KOPT-K1 (cell line): ENCODE data around the gene TGM2.

Experiments
- H3K27ac ChIP-seq: fragments of 200-600 bp; sonication (generic); 2 replicates; pipeline ENCODE4 v1.5.1; 2016; ENCODE audit warnings: antibody characterized with exemption, mild to moderate bottlenecking, low read depth, low read length; ENCODE audit not compliant: poor library complexity, severe bottlenecking
- H3K36me3 ChIP-seq: fragments of 200-600 bp; sonication (generic); 2 replicates; pipeline ENCODE4 v1.5.1; 2017; ENCODE audit warnings: antibody characterized with exemption, mild to moderate bottlenecking, low read length, moderate library complexity; ENCODE audit not compliant: insufficient read depth
- H3K9me3 ChIP-seq: fragments of 200-600 bp; sonication (generic); 2 replicates; pipeline ENCODE4 v1.5.1; 2017; ENCODE audit warnings: antibody characterized with exemption, low read length, mild to moderate bottlenecking; ENCODE audit not compliant: insufficient read depth, poor library complexity, severe bottlenecking

The TGM2 gene

DNA sequence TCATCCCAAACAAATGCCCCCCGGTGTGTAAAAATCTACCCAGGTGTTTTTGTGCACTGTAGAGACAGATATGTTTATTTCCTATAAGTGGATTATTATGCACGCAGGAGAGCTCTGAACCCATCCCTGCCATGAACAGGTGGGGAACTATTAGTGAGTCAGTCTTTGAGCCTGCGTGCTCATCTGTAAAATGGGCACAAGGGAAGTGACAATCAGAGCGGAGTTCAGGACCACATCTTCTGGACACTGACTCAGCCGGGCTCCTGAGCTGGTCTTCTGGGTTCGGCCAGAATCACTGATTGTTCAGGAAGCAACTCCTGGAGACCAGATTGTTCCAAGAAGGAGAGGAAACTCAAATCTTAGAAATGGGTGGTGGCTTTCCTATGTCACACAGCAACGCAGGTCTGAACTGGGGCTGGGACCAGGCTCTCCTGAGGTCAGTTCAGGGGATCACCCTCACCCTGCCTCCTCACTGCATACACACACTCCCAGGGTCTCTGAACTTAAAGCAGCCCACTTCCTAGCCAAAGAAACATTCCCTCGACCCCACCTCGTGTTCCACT lies 27.3 kb upstream of the TGM2 start:
- Histone ChIP-seq H3K36me3 (no peaks in the 10 kb centered on the region), H3K27ac (no peak overlapping the region), H3K9me3 (no peaks in the 10 kb centered on the region)

- H3K27ac ChIP-seq: no peak overlapping the region
- H3K9me3 ChIP-seq: no peaks in the 10 kb centered on the region
- H3K36me3 ChIP-seq: no peaks in the 10 kb centered on the region
Observed at GRCh38 chr20:38191654-38192053, 26.6 kb upstream of the TGM2 start.

- Histone ChIP-seq H3K27ac (no peak overlapping the region), H3K9me3 (no peaks in the 10 kb centered on the region), H3K36me3 (no peaks in the 10 kb centered on the region)
Observed at GRCh38 chr20:38190936-38191371, 25.9 kb upstream of the TGM2 start.

DNA sequence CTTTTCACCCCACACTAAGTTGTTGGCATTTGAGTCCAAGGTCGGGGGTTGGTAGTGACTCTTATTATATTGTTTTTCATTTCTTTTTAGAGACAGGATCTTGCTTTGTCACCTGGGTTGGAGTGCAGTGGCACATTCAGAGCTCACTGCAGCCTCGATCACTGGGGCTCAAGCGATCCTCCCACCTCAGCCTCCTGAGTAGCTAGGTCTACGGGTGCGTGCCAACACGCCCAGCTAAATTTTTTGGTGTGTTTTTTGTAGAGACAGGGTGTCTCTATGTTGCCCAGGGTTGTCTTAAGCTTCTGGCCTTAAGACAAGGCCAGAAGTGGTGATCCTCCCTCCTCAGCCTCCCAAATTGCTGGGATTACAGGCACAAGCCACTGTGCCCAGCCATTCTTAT lies 25.1 kb upstream of the TGM2 start:
- no peak overlapping the region for H3K27ac ChIP-seq

DNA sequence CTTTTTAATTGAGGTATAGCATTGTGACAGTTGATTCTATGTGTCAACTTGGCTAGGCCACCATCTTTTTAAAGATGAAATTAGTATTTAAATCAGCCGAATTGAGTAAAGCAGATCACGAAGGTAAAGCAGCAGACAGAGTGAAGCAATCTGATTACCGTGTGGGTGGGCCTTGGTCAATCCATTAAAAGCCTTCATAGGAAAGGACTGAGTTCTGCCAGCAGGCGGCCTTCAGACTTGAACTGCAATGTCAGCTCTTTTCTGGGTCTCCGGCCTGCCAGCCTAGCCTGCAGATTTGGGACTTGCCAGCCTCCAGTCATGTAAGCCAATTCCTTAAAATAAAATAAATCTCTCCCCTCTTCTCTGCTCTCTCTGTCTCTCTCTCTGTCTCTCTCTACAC lies 22.4 kb upstream of the TGM2 start:
- H3K9me3 ChIP-seq: peaks cover 5% of the 10 kb centered on the region
- no peaks in the 10 kb centered on the region for H3K36me3 ChIP-seq
- no peak overlapping the region for H3K27ac ChIP-seq

More for the DNA sequence above, 25.1 kb upstream of the TGM2 start:
- Histone ChIP-seq H3K9me3 (no peaks in the 10 kb centered on the region), H3K36me3 (no peaks in the 10 kb centered on the region)

- Histone ChIP-seq H3K36me3 (no peaks in the 10 kb centered on the region), H3K9me3 (peaks cover 5% of the 10 kb centered on the region), H3K27ac (no peak overlapping the region)
Observed at GRCh38 chr20:38186788-38187221, 21.7 kb upstream of the TGM2 start.

GRCh38 chr20:38184101-38184500 lies 19.0 kb upstream of the TGM2 start:
- peaks cover 5% of the 10 kb centered on the region for H3K9me3 ChIP-seq
- no peak overlapping the region for H3K27ac ChIP-seq
- H3K36me3 ChIP-seq: no peaks in the 10 kb centered on the region

DNA sequence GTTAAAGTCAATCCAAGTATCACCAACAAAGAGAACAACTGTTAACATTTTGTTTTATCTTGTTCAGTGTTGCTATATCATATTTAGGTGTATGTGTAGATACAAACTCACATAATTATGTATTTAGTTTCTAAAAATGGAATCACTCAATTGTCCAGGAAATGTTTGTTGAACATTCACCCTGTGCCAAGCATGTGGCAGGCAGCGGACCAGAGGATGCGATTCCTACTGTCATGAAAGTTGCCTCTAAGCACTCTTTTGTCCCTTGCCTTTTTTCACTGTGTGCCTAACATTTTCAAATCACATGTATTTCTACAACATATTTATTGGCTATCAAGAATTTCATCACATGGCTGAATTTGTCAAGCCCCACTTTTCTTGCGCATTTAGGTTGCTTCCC lies 16.9 kb upstream of the TGM2 start:
- H3K36me3 ChIP-seq: no peaks in the 10 kb centered on the region
- peaks cover 5% of the 10 kb centered on the region for H3K9me3 ChIP-seq
- no peak overlapping the region for H3K27ac ChIP-seq

DNA sequence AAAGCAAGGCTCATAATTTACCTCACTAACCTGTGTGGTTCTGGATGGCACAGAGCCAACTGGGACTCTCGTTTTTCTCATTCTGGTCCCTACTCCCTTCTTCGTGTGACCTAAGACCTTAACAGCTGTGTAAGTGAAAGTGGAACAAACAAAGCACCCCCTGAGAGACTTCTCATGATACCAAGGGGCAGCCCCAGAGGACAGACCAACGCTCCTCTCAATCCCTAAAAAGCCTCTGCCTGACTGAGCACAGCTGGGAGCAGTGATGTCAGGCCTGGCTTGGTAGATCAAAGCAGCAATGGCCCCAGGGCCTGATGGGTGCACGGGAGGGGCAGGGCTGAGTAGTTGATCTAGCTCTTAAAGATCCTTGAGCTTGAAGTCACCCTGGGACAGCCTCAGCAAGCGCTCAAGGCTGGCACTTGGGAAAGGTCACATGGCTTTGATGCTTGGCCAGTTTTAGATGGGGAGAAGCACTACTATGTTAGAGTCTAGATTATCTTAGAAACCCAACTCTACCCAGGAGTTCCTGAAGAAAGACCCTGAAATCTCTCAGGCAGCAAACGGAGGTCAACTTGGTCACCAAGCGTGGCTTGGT lies 16.2 kb upstream of the TGM2 start:
- Histone ChIP-seq H3K36me3 (no peaks in the 10 kb centered on the region), H3K27ac (no peak overlapping the region), H3K9me3 (peaks cover 5% of the 10 kb centered on the region)

DNA sequence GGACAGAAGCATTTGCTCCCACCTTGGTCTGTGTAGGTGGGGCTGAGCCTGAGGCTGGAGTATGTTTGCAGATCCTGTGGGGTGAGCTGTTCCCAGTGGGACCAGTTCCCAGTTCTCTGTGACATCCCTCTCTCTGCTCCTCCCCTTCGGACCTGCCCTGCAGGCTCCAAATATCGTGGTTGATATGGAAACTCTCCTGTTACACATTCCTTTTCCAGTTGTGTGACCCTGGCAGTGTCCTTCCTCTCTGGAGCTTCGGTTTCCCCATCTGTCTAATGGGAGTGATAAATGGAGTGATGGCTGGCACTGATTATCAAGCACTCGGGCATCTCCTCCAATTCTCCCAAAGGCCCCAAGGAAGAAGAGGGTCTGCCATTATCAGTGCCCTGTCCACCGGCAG lies 15.7 kb upstream of the TGM2 start:
- H3K36me3 ChIP-seq: no peaks in the 10 kb centered on the region
- H3K27ac ChIP-seq: no peak overlapping the region
- H3K9me3 ChIP-seq: peaks cover 5% of the 10 kb centered on the region

GRCh38 chr20:38179846-38180245 lies 14.8 kb upstream of the TGM2 start:
- peaks cover 5% of the 10 kb centered on the region for H3K9me3 ChIP-seq
- no peaks in the 10 kb centered on the region for H3K36me3 ChIP-seq
- no peak overlapping the region for H3K27ac ChIP-seq

DNA sequence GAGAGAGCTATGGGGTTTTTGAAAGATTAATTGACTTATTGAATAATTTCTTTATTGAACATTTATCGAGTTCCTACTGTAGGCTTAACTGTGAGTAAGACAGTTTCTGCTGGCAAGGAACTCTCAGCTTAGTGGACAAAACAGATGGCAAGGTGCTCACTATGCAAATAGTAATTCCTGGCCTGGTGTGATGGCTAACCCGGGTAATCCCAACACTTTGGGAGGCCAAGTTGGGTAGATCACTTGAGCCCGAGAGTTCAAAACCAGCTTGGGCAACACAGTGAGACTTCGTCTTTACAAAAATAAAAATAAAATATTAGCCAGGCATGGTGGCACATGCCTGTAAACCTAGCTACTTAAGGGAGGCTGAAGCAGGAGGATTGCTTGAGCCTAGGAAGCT lies 13.5 kb upstream of the TGM2 start:
- Histone ChIP-seq H3K36me3 (no peaks in the 10 kb centered on the region), H3K27ac (no peak overlapping the region), H3K9me3 (no peaks in the 10 kb centered on the region)

- Histone ChIP-seq H3K36me3 (no peaks in the 10 kb centered on the region), H3K9me3 (no peaks in the 10 kb centered on the region), H3K27ac (no peak overlapping the region)
Observed at GRCh38 chr20:38178065-38178491, 13.0 kb upstream of the TGM2 start.

- H3K36me3 ChIP-seq: no peaks in the 10 kb centered on the region
- no peaks in the 10 kb centered on the region for H3K9me3 ChIP-seq
- H3K27ac ChIP-seq: no peak overlapping the region
Observed at GRCh38 chr20:38177201-38177600, 12.1 kb upstream of the TGM2 start.

- Histone ChIP-seq H3K27ac (no peak overlapping the region), H3K9me3 (no peaks in the 10 kb centered on the region), H3K36me3 (no peaks in the 10 kb centered on the region)
Observed at GRCh38 chr20:38175304-38176180, 10.5 kb upstream of the TGM2 start.
